GM23338 (cell line): ENCODE results near the gene SIDT1. TPM values are rescaled to one million over a fixed set of nuclear protein-coding genes. Genes with fewer than 3 reads are reported as not detected.

ENCODE experiments used
- ATAC-seq: fragments of 200-7000 bp; cut with Tn5 transposase; 3 replicates; pipeline ENCODE4 v1.9.1; 2020
- DNase-seq: peaks from one replicate; pipeline ENCODE4 v3.0.0-alpha.2; 2015; ENCODE audit warnings: low spot score
- H2AFZ ChIP-seq: fragments of 200-600 bp; sonication (generic); 2 replicates; pipeline ENCODE4 v1.8.0; 2016; ENCODE audit warnings: antibody characterized with exemption, mild to moderate bottlenecking, moderate library complexity
- H3F3A ChIP-seq: fragments of 200-600 bp; sonication (generic); replicated peaks from 2 replicates; pipeline ENCODE4 v1.8.0; 2017; ENCODE audit warnings: antibody characterized with exemption, mixed run types, low read depth
- H3K27ac ChIP-seq: fragments of 200-600 bp; sonication (generic); 2 replicates; pipeline ENCODE4 v1.6.1; 2016; ENCODE audit warnings: low read depth
- H3K27me3 ChIP-seq: fragments of 200-600 bp; sonication (generic); 2 replicates; pipeline ENCODE4 v1.8.0; 2016; ENCODE audit warnings: mild to moderate bottlenecking, mixed run types, moderate library complexity; ENCODE audit not compliant: insufficient read depth
- H3K36me3 ChIP-seq: fragments of 200-600 bp; sonication (generic); 2 replicates; pipeline ENCODE4 v1.8.0; 2016; ENCODE audit warnings: mild to moderate bottlenecking; ENCODE audit not compliant: insufficient read depth
- H3K4me1 ChIP-seq: fragments of 200-600 bp; sonication (generic); 2 replicates; pipeline ENCODE4 v1.8.0; 2016; ENCODE audit warnings: mild to moderate bottlenecking, moderate library complexity; ENCODE audit not compliant: insufficient read depth
- H3K4me2 ChIP-seq: fragments of 200-600 bp; sonication (generic); 2 replicates; pipeline ENCODE4 v1.7.1; 2017; ENCODE audit warnings: mixed run types
- H3K4me3 ChIP-seq: fragments of 200-600 bp; sonication (generic); 2 replicates; pipeline ENCODE4 v1.6.1; 2016; ENCODE audit warnings: mixed run types
- H3K79me2 ChIP-seq: fragments of 200-600 bp; sonication (generic); replicated peaks from 2 replicates; pipeline ENCODE4 v1.8.0; 2017; ENCODE audit warnings: mild to moderate bottlenecking; ENCODE audit not compliant: insufficient read depth
- H3K9me2 ChIP-seq: fragments of 200-600 bp; sonication (generic); 2 replicates; pipeline ENCODE4 v1.8.0; 2017; ENCODE audit not compliant: insufficient read depth
- H4K20me1 ChIP-seq: fragments of 200-600 bp; sonication (generic); replicated peaks from 2 replicates; pipeline ENCODE4 v1.8.0; 2017; ENCODE audit warnings: mild to moderate bottlenecking; ENCODE audit not compliant: insufficient read depth
- H3K27ac Mint-ChIP-seq: 2 replicates; pipeline ENCODE4 v1.8.0; 2020; ENCODE audit warnings: inconsistent platforms, mild to moderate bottlenecking, moderate library complexity, mixed read lengths
- H3K27me3 Mint-ChIP-seq: 3 replicates; pipeline ENCODE4 v1.8.0; 2022; ENCODE audit warnings: low read depth, mild to moderate bottlenecking, moderate library complexity, mixed read lengths, inconsistent platforms; ENCODE audit not compliant: insufficient read depth, poor library complexity
- H3K36me3 Mint-ChIP-seq: 3 replicates; pipeline ENCODE4 v1.8.0; 2021; ENCODE audit warnings: low read depth, mild to moderate bottlenecking, inconsistent platforms, moderate library complexity, mixed read lengths
- H3K4me1 Mint-ChIP-seq: 3 replicates; pipeline ENCODE4 v1.8.0; 2020; ENCODE audit warnings: mild to moderate bottlenecking, inconsistent platforms, mixed read lengths
- H3K4me3 Mint-ChIP-seq: 3 replicates; pipeline ENCODE4 v1.8.0; 2021; ENCODE audit warnings: moderate library complexity, mild to moderate bottlenecking, inconsistent platforms, mixed read lengths
- H3K9me3 Mint-ChIP-seq: 3 replicates; pipeline ENCODE4 v1.8.0; 2020; ENCODE audit warnings: moderate library complexity, mild to moderate bottlenecking, inconsistent platforms, mixed read lengths
- CREB1 ChIP-seq: fragments of 250-450 bp; sonication (Bioruptor Pico); IDR thresholded peaks from 2 replicates; pipeline ENCODE4 v1.5.0; 2020; ENCODE audit warnings: low read depth, mild to moderate bottlenecking, moderate library complexity
- CTCF ChIP-seq, 2 experiments: fragments of 200-600 bp in 1 of 2; sonication (generic) in 1 of 2; conservative IDR thresholded peaks; 2 replicates each; pipeline versions ENCODE4 v1.5.1 to v1.6.1; 2016 to 2017; ENCODE audit warnings: antibody characterized with exemption in 2 of 2, low read depth in 2 of 2, mild to moderate bottlenecking in 2 of 2, moderate library complexity in 1 of 2
- ETS1 ChIP-seq: IDR thresholded peaks from 2 replicates; pipeline ENCODE4 v1.6.1; 2016; ENCODE audit warnings: antibody characterized with exemption
- EZH2 ChIP-seq: fragments of 200-600 bp; sonication (generic); IDR thresholded peaks from one replicate; pipeline ENCODE4 v1.8.0; 2017; ENCODE audit warnings: antibody characterized with exemption, mild to moderate bottlenecking, low read depth; ENCODE audit not compliant: unreplicated experiment
- EZH2phosphoT487 ChIP-seq: fragments of 200-600 bp; sonication (generic); IDR thresholded peaks from one replicate; pipeline ENCODE4 v1.8.1; 2018; ENCODE audit warnings: antibody characterized with exemption; ENCODE audit not compliant: unreplicated experiment
- JUNB ChIP-seq: IDR thresholded peaks from one replicate; pipeline ENCODE4 v1.6.1; 2016; ENCODE audit warnings: antibody characterized with exemption; ENCODE audit not compliant: unreplicated experiment
- NANOG ChIP-seq: IDR thresholded peaks from 2 replicates; pipeline ENCODE4 v1.6.1; 2016; ENCODE audit warnings: antibody characterized with exemption, borderline replicate concordance
- POLR2AphosphoS5 ChIP-seq: IDR thresholded peaks from 2 replicates; pipeline ENCODE4 v1.6.1; 2016; ENCODE audit warnings: antibody characterized with exemption, low read depth
- REST ChIP-seq: IDR thresholded peaks from one replicate; pipeline ENCODE4 v1.6.1; 2018; ENCODE audit warnings: antibody characterized with exemption; ENCODE audit not compliant: unreplicated experiment
- STAT1 ChIP-seq: IDR thresholded peaks from one replicate; pipeline ENCODE4 v1.6.1; 2016; ENCODE audit warnings: antibody characterized with exemption; ENCODE audit not compliant: unreplicated experiment
- ZNF114 ChIP-seq: fragments of 250-450 bp; sonication (Bioruptor Pico); IDR thresholded peaks from 2 replicates; pipeline ENCODE4 v1.5.0; 2020; ENCODE audit warnings: mild to moderate bottlenecking, moderate library complexity
- ZNF331 ChIP-seq: fragments of 250-450 bp; sonication (Bioruptor Pico); IDR thresholded peaks from 2 replicates; pipeline ENCODE4 v1.5.0; 2020; ENCODE audit warnings: low read depth, mild to moderate bottlenecking, moderate library complexity
- ZNF462 ChIP-seq: fragments of 250-450 bp; sonication (Bioruptor Pico); IDR thresholded peaks from 2 replicates; pipeline ENCODE4 v1.5.0; 2020; ENCODE audit warnings: mild to moderate bottlenecking, moderate library complexity
- polyA plus RNA-seq: library from polyadenylated mRNA; unstranded; fragments of >200 nt; fragmentation: Nextera tagmentation; extraction: Ambion mirVana; gene quantifications from 2 replicates; pipeline ENCODE4 v1.2.1, GENCODE V29; 2016
- total RNA-seq: library from RNA; depleted of rRNA; stranded (reverse); fragments of >200 nt; shearing (Covaris generic); gene quantifications from 2 replicates; pipeline ENCODE4 v1.2.3, GENCODE V29; 2014

The SIDT1 gene
- total and polyA plus RNA-seq, 2 experiments from 2014 or later: 0.10 TPM; not detected in 1

GRCh38 chr3:113585720-113586119 is 53.4 kb downstream of the SIDT1 start:
- Mint-ChIP-seq H3K9me3 (no peaks in the 10 kb centered on the region), H3K27me3 (peaks cover 2% of the 10 kb centered on the region), H3K27ac (no peak overlapping the region), H3K36me3 (no peaks in the 10 kb centered on the region), H3K4me1 (peaks cover 31% of the 10 kb centered on the region), H3K4me3 (no peak overlapping the region)
- Histone ChIP-seq H3K36me3 (no peaks in the 10 kb centered on the region), H3K79me2 (no peaks in the 10 kb centered on the region), H3K4me3 (no peak overlapping the region), H3K9me2 (no peaks in the 10 kb centered on the region), H3F3A (no peaks in the 10 kb centered on the region), H3K27me3 (no peaks in the 10 kb centered on the region), H3K4me2 (0 out of 2 replicates have a peak overlapping the region, but pooled peaks have one; percentile 13), H3K4me1 (peaks cover 11% of the 10 kb centered on the region), H4K20me1 (no peaks in the 10 kb centered on the region), H3K27ac (no peak overlapping the region), H2AFZ (no peak overlapping the region)
- ATAC-seq (peak; percentile 77), DNase-seq (peak; percentile 55)
- no peak for TF ChIP-seq CREB1 (CRISPR knock-in tag)
- TF ChIP-seq REST: no peak
- TF ChIP-seq ZNF462 (CRISPR knock-in tag): no peak
- TF ChIP-seq STAT1: no peak
- TF ChIP-seq CTCF (conservative IDR thresholded peaks at IDR 0.05; ENCODE audit: low read depth in 2 of 2): no peak
- no peak for TF ChIP-seq EZH2
- no peak for TF ChIP-seq ETS1
- TF ChIP-seq ZNF331 (CRISPR knock-in tag): no peak
- no peak for TF ChIP-seq NANOG
- no peak for TF ChIP-seq ZNF114 (CRISPR knock-in tag)
- no peak for TF ChIP-seq EZH2phosphoT487
- TF ChIP-seq JUNB: no peak
- no peak for TF ChIP-seq POLR2AphosphoS5
